Activated CD8-positive, alpha-beta memory T cell treated with anti-CD3 and anti-CD28 coated beads, Interleukin-2, amount 50 U/mL, for 24 hours (primary cell): Measurements from ENCODE around the gene PACSIN2.
"Not testable (repeated sequence)": the region's sequence is repeated elsewhere in the genome, so short reads cannot be mapped to it uniquely, and the experiment has no call there.

Experiments used
- DNase-seq: peaks from one replicate; pipeline ENCODE4 v3.0.0-alpha.2; 2020; ENCODE audit errors: extremely low read depth

The PACSIN2 gene

DNA sequence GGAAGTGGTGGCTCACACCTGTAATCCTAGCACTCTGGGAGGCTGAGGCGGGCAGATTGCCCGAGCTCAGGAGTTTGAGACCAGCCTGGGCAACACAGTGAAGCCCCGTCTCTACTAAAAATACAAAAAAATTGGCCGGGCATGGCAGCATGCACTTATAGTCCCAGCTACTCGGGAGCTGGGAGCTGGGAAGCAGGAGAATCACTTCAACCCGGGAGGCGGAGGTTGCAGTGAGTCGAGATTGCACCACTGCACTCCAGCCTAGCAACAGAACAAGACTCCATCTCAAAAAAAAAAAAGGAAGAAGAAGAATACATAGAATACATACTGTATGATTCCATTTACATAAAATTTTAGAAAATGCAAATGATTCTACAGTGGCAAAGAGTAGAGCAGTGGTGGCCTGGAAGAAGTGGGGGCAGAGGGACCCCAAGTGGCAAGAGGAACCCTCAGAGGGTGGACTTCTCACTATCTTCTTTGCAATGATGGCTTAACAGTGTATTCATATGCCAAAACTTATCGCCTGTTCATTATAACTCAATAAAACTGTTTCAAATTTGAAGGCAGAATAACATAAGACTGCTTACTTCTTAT, 22.0 kb downstream of the PACSIN2 start:
- no peak for DNase-seq

DNA sequence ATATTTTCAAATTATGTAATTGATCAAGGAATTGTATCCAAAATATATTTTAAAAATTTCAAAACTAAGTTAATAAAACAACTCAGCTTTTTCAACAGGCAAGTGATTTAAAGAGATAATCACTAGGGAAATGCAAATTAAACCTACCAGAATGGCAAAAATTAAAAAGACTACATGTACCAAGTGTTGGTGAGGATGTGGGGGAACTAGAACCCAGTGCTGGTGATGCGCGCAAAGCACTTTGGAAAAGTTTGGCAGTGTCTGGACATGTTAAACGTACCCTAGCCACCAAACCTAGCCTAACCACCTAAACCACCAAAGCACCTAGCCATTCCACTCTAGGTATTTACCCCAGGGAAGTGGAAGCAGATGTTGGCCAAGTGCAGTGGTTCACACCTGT, 22.9 kb downstream of the PACSIN2 start:
- DNase-seq: no peak

DNA sequence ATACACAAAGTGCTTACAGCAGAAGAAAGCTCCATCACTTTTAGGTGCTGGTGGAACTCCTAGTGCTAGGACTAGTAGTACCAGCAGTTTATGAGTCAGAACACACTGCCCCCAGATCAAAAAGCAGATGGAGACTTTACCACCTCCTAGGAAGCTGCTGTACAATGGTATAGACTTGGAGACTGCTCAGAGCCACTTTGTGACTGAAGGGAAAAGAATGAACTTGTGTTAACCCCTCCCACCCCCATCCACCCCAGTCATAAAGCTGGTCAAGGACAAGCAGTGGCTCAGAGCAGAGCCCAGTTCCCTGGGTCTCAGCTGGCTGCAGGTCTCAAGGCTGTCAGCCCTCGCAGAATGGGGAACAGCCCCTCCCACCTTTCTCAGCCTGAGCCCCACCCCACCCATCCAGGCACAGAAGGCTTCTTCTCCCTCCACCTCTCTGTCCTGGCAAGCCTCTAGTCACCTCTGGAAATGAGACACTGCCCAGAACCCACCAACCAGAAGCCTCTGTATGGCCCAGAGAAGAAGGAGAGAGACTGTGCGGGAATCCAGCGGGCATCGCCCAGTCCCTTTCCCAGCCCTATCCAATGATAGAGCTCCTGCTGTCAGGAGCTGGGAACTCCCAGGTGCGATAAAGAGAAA, 23.8 kb downstream of the PACSIN2 start:
- no peak for DNase-seq

DNA sequence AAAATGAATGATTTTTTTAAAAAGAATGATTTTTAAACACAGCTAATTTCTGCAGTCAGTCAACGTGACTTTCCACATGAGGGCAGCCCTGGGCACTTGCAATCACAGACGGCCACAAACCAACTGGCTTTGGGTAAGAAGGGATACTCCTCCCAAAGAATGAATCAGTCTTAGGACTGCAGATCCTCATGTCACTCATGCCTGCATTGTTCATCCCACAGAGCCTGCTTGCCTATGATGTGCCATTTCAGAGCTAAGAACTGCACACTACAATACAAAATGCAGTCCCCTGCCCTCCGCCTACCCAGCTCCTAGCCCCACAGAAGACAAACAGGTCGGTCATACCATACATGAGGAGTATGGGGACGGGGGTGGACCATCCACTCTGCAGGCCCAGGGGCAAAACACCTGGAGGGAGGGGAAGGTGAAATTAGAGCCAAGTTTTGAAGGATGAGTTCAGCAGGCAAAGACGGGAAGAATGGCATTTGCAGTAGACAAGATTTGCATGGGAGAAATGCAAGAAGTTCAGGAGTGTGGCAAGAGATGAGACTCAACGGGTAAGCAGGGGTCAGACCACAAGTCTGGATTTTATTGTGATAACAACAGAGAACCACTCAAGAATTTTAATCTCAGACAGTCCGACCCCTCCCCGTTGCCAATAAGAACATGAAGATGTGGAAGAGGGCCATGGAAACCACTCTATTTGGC, 24.7 kb downstream of the PACSIN2 start:
- no peak for DNase-seq

DNA sequence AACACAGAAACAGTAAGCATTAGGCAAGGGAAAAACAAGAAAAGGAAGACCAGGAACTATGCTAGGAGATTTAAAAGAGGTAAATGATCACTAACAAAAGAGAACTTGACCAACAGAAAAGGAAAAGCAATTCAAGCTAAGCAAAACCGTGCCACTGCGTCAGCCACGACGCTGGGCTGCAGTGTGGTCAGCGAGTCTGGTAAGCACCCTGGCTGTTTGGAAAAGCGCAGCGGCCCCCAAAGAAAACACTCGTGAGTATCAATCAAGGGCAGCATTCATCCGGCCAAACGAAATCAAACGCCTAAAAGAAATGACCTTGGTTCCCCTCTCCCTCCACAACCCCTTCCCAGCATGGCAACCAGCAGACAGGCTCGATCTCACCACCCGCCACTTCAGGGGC, 28.8 kb downstream of the PACSIN2 start:
- DNase-seq: no peak

DNA sequence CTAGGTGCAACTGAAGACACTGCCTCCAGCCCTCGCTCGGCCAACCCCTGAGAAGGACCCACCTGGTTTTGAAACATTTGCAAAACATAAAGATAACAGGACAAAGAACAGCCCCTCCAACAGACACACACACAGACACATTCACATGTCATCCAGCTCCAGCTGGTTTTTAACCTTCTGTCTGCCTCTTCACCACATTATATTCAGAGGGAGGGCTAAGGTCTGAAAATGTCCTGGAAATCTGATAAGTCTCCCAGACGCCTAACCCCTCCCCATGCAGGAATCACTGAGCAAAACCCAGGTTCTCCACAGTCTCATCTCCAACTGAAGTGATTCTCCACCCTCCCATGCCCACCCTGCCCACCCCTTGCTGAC, 29.4 kb downstream of the PACSIN2 start:
- DNase-seq: no peak

DNA sequence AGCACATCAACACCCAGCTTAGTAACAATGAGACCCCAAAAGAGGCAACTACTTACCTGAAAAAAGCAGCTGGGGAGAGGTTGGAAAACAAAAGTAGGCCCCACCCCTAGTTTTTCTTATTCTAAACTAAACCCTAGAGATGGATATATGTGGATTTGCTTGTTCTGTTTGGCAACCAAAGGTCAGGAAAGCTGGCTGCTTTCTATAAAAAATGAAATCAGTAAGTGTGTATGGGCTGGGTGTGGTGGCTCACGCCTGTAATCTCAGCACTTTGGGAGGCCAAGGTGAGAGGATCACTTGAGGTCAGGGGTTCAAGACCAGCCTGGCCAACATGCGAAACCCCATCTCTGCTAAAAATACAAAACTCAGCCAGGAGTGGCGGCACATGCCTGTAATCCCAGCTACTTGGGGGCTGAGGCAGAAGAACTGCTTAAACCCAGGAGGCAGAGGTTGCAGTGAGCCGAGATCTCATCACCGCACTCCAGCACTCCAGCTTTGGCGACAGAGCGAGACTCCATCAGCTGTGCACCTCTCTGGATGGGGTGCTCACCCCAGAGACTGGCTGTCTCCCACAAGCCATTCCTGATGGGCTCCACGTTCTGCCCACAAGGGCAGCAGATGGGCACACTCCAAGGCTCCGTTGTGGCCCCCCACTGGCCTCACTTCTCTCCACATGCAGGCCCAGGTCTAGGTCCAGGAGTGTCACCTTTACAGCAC, 30.0 kb downstream of the PACSIN2 start:
- no peak for DNase-seq

DNA sequence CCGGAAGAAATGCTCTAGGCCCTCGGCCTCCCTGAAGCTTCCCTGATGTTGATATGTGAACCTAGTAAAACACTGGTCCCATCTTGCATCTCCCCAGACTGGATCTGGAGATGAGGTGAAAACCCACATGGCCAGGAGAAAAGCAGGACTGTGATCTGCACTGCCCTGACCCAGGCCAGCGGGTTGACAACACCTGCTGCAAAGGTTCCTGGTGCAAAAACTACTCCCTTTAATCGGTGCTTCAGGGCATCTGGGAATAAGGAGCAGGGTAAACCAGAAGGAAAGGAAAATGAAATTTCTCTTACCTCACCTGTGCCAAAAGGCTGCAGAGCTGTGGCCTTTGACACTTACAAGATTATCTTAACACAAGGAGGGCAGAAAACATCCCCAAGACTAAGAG, 30.6 kb downstream of the PACSIN2 start:
- no peak for DNase-seq

DNA sequence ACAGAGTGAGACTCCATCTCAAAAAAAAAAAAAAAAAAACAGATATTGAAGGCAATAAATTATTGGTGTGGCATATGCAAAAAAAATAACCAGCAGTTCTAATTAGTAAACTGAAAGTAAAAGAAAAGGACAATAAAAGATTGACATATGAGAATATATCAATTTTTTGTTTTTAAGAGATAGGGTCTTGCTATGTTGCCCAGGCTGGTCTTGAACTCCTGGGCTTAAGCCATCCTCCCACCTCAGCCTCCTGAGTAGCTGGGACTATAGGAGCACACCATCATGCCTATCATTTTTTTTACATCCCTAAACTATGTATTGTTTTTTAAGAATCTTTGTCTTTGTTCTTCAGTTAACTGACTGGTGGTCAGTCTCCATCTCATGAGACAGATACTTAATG, 31.5 kb downstream of the PACSIN2 start:
- DNase-seq: no peak

DNA sequence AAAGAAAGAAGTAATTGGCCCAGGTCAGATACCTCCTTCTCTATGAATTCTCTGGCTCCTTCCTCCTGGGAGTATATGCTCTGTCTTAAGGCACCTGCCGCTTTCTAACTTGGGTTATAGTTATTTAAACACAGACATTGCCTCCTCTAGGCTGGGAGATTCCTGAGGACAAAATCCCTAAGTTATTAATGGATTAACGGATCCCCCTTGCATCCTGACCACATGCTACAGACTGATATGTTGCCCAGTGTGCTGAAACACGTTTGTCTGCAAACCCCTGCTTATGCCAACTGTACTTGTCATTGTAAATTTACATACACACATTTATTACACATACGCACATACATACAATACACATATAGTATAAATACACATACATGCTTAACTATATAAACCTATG, 35.3 kb downstream of the PACSIN2 start:
- DNase-seq: no peak

DNA sequence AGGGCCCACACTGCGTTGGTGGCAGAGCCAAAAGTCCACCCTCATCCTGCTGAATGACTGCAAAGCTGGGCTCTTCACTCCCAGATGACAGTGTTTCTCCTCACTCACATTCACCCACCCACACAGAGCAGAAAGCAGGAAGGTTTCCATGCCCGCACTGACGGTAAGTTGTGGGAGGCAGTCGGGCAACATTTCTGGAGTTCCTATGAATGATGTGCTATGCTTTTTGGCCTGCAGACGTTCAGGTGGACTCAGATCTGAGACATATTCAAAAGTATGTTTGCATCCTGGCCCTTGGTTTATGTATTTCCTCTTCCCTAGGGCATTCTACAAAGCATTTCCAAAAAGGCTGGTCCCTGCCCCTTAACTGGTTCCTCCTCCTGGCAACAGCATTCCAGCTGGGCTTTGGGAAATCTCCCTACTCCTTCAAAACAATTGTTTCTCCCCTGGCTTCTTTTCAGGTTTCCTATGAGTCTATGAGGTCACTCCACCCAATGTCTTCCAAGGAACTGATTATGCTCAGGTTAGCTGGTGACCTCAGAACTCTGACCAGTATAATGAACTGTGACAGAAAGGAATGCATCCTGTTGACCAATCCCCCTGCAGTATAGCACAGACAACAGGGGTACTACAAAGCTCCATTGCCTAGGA, 36.4 kb downstream of the PACSIN2 start:
- no peak for DNase-seq

DNA sequence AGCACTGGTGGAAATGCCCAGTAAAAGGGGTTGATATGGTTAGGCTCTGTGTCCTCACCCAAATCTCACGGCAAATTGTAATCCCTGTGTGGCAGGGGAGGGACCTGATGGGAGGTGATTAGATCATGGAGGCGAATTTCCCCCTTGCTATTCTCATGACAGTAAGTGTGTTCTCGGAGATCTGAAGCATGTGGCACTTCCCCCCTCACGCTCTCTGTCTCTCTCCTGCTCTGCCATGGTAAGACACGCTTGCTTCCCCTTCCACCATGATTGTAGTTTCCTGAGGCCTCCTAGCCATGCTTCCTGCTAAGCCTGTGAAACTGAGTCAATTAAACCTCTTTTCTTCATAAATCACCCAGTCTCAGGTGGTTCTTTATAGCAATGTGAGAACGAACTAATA, 37.4 kb downstream of the PACSIN2 start:
- DNase-seq: no peak

DNA sequence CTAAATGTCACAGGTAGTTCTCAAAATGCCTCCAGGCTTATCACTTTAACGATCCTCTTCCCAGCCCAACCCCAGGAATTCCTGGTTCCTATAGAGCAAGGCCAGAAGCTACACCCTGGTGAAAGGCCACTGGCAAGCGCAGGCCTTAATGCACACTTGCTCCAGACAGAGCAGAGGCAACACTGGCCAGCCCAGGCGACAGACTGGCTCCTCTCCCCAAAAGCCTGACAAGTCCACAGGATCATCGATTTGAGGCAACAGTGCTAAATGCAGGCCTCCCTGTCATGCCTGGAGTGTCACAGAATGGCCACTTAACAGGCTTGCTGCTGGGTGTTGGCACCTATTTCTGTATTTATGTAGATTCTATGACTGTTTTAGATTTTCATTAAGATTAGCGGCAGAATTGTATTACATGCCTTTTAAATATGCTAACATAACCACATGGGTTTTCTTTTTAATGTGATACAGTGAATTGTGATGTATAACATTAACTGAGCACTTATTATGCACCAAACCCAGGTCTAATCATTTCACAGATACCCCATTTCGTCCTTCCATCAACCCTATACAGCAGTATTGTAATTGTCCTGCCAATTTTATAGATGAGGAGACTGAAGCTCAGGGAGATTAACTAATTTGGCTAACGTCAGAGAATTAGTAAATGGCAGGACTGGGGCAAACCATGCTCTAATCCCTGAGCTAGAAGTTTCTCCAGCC, 38.6 kb downstream of the PACSIN2 start:
- DNase-seq: no peak

DNA sequence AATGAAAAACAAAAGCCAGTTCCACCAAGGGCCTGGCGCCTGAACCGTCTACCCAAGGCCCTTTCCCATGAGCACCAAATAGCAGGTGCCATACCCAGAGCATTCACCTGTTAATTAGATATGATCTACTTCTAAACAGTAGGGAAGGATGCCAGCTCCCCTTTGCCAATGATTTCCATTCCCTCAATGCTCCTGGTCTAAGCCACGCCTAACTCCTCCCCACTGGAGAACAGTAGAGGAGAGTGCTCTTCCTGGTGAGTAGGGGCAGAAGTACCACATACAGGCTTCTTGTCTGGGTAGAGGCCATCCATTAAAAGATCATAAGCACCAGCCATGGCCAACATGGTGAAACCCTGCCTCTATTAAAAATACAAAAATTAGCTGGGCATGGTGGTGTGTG, 40.7 kb downstream of the PACSIN2 start:
- DNase-seq: no peak

DNA sequence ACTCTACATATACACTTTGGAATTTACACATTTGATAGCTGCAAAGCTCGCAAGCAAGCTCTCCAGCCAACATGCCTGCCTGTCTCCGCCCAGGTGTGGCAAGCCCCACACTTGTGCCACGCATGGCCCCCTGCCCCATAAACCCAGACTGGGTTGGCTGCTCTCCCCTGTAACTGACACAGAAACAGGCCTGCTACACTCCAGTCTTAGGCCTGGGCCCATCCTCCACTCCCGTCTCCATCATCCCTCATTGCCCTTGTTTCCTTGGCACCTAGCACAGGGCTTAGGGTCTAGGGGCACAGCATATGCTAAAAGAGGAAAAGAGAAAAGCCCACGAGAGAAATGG, 41.4 kb downstream of the PACSIN2 start:
- no peak for DNase-seq

DNA sequence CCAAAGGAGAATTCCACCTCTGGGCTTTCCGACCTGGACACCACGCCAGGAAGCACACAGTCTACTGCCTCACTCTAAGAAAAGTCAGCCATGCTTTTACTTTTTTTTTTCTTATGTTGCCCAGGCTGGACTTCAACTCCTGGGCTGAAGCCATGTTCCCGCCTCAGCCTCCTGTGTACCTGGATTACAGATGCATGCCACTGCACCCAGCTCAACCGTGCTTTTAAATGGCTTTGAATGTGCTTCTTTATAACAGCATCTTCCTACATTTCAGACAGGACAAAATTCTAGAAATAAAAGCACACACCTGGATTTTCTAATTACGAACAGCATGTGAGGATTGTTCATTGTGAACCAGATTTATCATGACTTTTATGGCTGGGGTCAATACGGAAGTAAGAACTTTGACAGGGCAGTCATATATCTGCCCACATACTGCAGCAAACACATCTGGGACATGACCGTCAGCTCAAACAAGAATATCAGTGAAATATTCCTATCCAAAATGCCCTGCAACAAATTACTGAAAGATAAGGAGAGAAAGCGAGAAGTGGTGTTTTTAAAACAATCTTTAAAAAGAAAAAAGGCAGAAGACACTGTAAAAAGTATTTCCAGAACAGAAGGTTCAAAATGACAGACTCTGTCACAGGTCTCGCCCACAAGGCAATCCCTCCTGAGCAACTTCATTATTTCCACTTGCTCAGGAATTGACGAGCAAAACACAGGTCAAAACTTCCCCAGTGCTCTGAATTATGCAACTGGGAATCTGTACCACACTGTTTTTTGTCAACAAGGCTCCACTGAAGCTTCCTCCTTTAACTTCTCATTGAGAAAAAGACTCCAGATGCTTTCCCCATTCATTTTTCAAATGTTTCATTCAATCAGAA, 42.1 kb downstream of the PACSIN2 start:
- DNase-seq: no peak

DNA sequence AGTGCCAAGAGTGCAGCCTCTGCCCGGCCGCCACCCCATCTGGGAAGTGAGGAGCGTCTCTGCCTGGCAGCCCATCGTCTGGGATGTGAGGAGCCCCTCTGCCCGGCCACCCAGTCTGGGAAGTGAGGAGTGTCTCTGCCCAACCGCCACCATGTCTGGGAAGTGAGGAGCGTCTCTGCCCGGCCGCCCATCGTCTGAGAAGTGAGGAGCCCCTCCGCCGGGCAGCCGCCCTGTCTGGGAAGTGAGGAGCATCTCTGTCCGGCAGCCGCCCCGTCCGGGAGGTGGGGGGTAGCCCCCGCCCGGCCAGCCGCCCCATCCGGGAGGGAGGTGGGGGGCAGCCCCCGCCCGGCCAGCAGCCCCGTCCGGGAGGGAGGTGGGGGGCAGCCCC, 43.5 kb downstream of the PACSIN2 start:
- DNase-seq: not testable (repeated sequence)

DNA sequence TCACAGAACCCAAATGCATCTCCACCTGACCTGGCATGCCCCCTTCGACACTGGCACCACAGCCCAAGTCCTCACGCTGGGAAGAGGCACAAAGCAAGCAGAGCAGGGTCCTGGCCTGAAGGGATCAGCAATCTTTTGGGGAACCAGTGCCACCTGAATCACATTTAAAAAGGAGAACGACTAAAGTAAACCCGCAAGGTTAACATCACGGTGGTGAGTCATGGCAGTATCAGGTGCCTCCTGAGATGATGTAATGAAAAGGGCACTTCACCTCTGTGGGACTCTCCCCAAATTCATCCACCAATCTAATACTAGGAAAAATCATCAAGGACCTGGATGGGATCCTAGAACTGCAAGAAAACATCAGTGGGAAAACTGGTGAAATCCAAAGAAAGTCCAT, 44.9 kb downstream of the PACSIN2 start:
- DNase-seq: no peak

DNA sequence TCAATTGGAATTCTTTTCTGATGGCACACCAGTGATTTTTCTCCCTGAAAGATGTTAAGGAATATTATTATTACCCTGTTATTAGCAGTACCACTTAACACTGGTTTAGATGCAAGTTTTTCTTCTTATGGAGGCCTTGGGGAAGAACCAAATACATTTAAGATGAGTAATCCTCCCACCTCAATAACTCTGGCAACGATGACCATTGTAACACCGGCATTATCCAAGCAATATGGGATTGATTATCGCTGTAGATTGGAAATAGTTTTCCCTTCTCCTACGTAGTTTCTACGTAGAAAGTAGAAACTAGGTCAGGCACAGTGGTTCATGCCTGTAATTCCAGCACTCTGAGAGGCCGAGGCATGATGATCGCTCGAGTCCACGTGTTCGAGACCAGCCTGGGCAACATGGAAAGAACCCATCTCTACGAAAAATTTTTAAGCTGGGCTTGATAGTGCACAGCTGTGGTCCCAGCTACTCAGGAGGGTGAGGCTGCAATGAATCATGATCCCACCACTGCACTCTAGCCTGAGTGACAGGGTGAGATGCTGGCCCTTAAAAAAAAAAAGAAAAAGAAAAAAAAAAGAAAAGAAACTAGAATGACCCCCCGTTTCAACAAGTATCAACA, 45.5 kb downstream of the PACSIN2 start:
- DNase-seq: no peak

DNA sequence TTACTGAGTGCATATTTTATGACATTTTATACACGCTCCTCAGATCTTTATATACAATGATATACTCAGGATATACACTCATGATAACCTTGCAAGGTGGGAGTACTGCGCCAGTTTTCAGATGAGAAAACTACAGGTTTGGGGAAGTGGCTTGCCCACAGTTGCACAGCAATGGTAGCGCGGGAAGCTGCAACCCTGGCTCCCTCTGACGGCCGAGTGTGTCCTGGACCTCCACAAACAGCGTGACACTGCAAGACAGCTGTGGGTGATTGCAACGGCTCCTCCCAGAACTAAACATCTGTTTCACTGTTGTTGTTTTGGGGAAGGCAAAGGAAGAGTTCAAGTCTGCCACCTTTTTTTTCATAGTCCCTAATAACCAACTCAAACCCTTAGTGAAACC, 47.0 kb downstream of the PACSIN2 start:
- DNase-seq: no peak
